ENCODE results near the gene SPINT1. TPM values are rescaled to one million over a fixed set of nuclear protein-coding genes. Genes with fewer than 3 reads are reported as not detected.

The SPINT1 gene, protein sequence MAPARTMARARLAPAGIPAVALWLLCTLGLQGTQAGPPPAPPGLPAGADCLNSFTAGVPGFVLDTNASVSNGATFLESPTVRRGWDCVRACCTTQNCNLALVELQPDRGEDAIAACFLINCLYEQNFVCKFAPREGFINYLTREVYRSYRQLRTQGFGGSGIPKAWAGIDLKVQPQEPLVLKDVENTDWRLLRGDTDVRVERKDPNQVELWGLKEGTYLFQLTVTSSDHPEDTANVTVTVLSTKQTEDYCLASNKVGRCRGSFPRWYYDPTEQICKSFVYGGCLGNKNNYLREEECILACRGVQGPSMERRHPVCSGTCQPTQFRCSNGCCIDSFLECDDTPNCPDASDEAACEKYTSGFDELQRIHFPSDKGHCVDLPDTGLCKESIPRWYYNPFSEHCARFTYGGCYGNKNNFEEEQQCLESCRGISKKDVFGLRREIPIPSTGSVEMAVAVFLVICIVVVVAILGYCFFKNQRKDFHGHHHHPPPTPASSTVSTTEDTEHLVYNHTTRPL
- total RNA-seq (31.4 TPM), polyA plus RNA-seq (17.4 TPM)

DNA sequence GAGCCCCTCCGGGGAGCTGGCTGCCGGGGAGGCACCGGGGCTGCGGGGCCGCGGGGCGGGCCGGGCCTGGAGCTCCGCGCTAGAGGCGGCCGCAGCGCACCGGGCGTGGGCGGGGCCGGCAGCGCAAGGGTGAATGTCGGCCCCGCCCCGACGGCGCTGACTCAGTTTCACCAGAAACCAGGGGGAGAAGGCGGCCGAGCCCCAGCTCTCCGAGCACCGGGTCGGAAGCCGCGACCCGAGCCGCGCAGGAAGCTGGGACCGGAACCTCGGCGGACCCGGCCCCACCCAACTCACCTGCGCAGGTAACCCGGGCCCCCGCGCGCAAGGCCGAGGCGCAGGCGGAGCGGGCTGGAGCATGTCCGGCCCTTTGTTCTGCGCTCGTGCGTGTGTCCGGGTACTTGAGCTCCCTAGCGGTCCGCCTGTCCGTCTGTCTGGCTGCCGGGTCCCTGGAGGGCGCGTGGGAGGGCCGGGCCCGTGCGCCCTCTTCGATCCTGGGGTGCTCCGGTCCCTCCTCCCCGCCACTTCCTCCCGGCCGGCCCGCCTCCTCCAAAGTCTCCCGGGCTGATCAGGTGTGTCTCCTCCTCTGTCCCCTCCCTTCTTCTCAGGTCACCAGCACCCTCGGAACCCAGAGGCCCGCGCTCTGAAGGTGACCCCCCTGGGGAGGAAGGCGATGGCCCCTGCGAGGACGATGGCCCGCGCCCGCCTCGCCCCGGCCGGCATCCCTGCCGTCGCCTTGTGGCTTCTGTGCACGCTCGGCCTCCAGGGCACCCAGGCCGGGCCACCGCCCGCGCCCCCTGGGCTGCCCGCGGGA is at the start of gene SPINT1:
TSS of gene SPINT1 (plus strand) at position 164 of the 811 bp plus-strand sequence. CDS start at position 671, 507 bp downstream.
- no peaks in the 10 kb centered on the region for H3K4me1 ChIP-seq (ENCODE audit: insufficient read depth)
- peak within 1 kb of the TSS; percentile 82 for H3K27ac ChIP-seq (ENCODE audit: low read depth)
- no peaks in the 10 kb centered on the region for H3K36me3 ChIP-seq (ENCODE audit: insufficient read depth)
- peak within 1 kb of the TSS; percentile 54 for H3K4me3 ChIP-seq (ENCODE audit: low read depth, low read length)
- DNase-seq (ENCODE audit: extremely low spot score) = no peak
- under 1% methylated on average over 89 of the region's 89 CpGs for WGBS

DNA sequence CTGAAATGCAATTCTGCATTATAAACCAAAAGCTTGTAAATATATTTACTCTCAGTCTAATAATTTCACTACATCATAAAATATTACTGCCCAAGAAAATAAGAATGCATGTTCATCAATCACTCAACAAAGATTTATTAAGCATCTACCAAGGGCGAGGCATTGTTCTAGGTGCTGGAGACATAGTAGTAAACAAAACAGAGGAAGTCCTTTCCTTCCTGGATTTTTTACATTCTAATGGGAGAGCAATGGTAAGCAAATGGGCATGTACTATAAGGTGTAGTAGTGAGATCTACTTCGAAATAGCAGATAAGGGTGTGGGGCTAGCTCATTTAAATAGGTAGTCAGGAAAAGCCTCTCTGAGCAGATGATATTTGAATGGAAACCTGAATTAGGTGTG is 47.8 kb upstream of the SPINT1 start:
- Histone ChIP-seq H3K27ac (ENCODE audit: low read depth) (no peak overlapping the region), H3K36me3 (ENCODE audit: insufficient read depth) (no peaks in the 10 kb centered on the region), H3K4me1 (ENCODE audit: insufficient read depth) (no peaks in the 10 kb centered on the region), H3K4me3 (ENCODE audit: low read depth, low read length) (no peak overlapping the region)
- no peak for DNase-seq (ENCODE audit: extremely low spot score)
- 71% methylated on average over 2 of the region's 2 CpGs for WGBS

DNA sequence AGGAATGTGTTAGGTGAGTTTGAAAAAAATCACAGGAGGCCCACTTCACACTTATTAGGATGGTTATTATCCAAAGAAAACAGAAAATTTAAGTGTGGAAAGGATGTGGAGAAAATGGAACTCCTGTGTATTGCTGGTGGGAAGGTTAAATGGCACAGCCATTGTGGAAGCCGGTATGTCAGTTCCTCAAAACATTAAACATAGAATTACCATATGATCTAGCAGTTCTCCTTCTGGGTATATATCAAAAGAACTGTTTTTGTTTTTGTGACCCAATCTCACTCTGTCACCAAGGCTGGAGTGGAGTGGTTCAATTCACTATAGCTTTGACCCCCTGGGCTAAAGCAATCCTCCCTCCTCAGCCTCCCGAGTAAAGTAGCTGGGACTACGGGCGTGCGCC is 47.3 kb upstream of the SPINT1 start:
- no peaks in the 10 kb centered on the region for H3K4me1 ChIP-seq (ENCODE audit: insufficient read depth)
- H3K4me3 ChIP-seq (ENCODE audit: low read depth, low read length) = no peak overlapping the region
- no peak for DNase-seq (ENCODE audit: extremely low spot score)
- no peak overlapping the region for H3K27ac ChIP-seq (ENCODE audit: low read depth)
- no peaks in the 10 kb centered on the region for H3K36me3 ChIP-seq (ENCODE audit: insufficient read depth)
- 96% methylated on average over 5 of the region's 5 CpGs for WGBS

DNA sequence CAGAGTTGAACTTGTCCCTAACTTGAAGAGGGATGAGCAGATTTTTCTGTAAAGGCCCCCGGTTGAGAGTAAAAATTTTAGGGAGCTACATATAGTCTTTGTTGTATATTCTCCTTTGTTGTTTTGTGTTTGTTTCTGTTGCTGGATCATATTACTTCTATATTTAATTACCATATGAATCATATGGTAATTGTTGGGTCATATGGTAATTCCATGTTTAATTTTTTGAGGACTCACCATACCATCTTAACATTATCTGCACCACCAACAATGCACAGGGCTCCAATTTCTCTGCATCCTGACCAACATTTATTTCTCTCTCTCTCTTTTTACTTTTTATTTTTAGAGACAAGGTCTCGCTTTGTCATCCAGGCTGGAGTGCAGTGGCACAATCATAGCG is 44.3 kb upstream of the SPINT1 start:
- H3K4me3 ChIP-seq (ENCODE audit: low read depth, low read length) = no peak overlapping the region
- H3K4me1 ChIP-seq (ENCODE audit: insufficient read depth) = no peaks in the 10 kb centered on the region
- 91% methylated on average over 3 of the region's 3 CpGs for WGBS
- no peak for DNase-seq (ENCODE audit: extremely low spot score)
- H3K36me3 ChIP-seq (ENCODE audit: insufficient read depth) = no peaks in the 10 kb centered on the region
- H3K27ac ChIP-seq (ENCODE audit: low read depth) = no peak overlapping the region

DNA sequence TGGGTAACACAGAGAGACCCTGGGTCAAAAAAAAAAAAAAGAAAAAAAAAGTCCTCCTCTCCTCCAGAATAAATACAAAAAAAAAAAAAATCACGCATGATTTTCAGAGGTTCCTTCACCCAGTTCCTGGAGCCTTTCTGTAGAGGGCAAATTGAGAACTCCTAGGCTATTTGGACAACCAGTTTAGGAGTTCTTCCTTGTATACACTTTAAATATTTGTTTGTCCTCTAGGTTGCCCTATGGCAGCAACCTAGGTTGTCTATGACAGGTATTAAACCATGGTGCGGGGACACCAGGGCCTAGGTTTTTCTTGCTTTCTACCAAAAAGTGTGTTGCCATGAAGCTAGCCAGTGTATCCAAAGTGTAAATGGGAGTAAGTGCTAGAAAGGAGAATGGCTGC is 40.8 kb upstream of the SPINT1 start:
- no peak for DNase-seq (ENCODE audit: extremely low spot score)
- Histone ChIP-seq H3K4me1 (ENCODE audit: insufficient read depth) (no peaks in the 10 kb centered on the region), H3K4me3 (ENCODE audit: low read depth, low read length) (no peak overlapping the region), H3K27ac (ENCODE audit: low read depth) (no peak overlapping the region), H3K36me3 (ENCODE audit: insufficient read depth) (no peaks in the 10 kb centered on the region)
- WGBS = 93% methylated on average over 2 of the region's 2 CpGs

DNA sequence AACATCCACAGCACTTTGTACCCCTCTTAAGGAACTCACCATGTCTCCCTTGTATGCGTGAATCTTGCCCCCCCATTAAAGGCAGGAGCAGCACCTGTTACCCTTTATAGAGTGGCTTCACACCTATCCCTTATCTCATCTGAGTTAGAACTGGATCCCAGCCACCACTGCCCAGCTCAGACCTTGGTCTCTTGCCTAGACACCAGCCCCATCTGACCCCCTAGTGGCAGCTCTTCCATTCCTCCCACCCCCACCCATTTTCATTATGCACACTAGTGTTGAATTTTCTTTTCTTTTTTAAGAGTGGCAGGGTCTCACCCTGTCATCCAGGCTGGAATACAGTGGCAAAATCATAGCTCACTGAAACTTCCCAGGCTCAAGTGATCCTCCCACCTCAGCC is 40.2 kb upstream of the SPINT1 start:
- whole genome bisulfite sequencing = 94% methylated on average over 1 of the region's 1 CpG
- Histone ChIP-seq H3K27ac (ENCODE audit: low read depth) (no peak overlapping the region), H3K36me3 (ENCODE audit: insufficient read depth) (no peaks in the 10 kb centered on the region), H3K4me1 (ENCODE audit: insufficient read depth) (no peaks in the 10 kb centered on the region), H3K4me3 (ENCODE audit: low read depth, low read length) (no peak overlapping the region)
- no peak for DNase-seq (ENCODE audit: extremely low spot score)

DNA sequence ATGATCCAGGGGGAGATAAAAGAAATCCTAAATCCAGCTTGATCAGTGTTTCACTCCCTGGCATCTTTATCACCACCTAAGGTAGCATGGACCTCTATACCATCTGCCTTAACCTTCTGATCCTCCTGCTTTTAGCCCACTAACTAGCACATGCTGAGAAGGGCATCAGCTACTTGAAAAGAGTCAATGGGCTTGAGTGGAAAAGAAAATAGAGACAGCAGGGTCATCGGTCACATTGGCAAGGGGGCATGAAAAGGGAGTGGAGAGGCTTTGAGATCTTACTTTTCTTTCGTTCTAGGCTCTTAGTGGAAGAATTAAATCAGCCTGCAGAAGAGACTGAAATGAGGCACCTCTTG is 37.2 kb upstream of the SPINT1 start:
- Histone ChIP-seq H3K36me3 (ENCODE audit: insufficient read depth) (no peaks in the 10 kb centered on the region), H3K4me1 (ENCODE audit: insufficient read depth) (no peaks in the 10 kb centered on the region), H3K4me3 (ENCODE audit: low read depth, low read length) (peak overlapping the region; percentile 64), H3K27ac (ENCODE audit: low read depth) (peak overlapping the region; percentile 42)
- WGBS = 2% methylated on average over 2 of the region's 2 CpGs
- DNase-seq (ENCODE audit: extremely low spot score) = no peak

DNA sequence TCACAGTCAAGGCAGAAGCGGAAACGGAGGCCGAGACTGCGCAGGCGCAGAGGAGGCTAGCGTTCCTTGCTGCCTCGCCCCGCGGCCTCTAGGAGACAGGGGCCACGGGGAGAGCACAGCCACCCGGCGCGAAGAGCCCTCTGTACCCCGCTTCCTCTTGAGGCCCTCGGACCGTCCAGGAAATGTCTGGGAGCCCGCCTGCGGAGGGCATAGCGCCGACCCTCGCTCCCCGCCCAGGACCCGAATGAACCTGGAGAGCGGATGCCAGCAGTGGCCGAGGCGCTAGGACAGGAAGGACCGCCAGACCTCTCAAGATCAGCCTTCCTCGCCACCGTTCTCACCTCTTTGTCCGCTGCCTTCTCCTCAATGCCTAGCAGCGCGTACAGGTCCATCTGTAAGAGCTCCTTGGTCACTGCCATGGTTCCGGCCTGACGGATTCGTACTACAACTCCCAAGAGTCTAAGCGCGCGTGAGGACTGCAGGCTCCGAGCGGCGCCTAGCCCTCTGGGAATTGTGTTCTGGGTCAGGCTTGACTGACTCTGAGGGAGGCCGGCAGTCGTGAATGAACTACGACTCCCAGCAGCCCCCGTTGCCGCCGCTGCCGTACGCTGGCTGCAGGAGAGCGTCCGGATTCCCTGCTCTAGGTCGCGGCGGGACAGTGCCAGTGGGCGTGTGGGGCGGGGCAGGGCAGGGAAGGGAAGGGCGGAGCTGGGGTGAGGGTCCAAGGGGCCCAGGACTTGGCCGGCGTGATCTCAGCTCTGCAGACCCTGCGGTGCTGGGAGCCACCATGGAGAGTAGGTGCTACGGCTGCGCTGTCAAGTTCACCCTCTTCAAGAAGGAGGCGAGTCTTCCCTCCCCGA is 36.6 kb upstream of the SPINT1 start, which contains the start of the genes DNAJC17 and ZFYVE19:
TSS of gene DNAJC17 (minus strand) at position 446 of the 860 bp plus-strand sequence. CDS start at position 419, 27 bp downstream.
TSS of gene ZFYVE19 (plus strand) at position 62 of the 860 bp plus-strand sequence. CDS start at position 563, 501 bp downstream.
- under 1% methylated on average over 64 of the region's 64 CpGs for WGBS
- peak within 1 kb of the TSS; percentile 82 for H3K27ac ChIP-seq (ENCODE audit: low read depth)

DNA sequence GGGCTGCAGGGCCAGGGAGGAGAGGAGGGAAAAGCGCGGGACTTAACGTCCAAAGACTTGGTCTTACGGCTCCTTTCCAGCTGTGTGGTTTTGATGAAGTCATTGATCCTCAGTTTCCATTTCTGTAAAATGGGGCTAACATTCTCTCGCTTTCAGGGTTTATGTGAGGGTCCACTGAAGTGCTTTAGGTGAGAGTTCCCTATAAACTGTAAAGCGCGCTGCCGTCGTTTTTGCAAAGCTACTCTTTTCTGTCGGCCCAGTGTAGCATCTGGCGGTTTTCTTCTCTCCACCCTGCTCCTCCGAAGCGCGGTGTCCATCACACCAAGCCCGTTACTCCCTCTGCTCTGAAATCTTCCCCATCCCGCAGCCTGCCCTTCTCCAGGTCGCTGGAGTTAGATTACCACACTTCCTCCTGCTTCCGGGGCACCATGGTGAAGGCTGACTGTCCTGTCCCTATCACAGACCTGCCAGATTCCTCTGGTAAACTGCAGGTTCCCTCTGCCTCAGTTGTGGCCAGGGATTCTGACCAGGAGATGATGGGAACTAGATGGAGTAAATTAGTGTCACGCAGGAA is 35.9 kb upstream of the SPINT1 start:
- WGBS = 11% methylated on average over 19 of the region's 19 CpGs
- DNase-seq (ENCODE audit: extremely low spot score) = no peak
- H3K27ac ChIP-seq (ENCODE audit: low read depth) = no peak overlapping the region
- no peaks in the 10 kb centered on the region for H3K4me1 ChIP-seq (ENCODE audit: insufficient read depth)
- no peaks in the 10 kb centered on the region for H3K36me3 ChIP-seq (ENCODE audit: insufficient read depth)
- H3K4me3 ChIP-seq (ENCODE audit: low read depth, low read length) = peak overlapping the region; percentile 64

More for the DNA sequence above, 36.6 kb upstream of the SPINT1 start, which contains the start of the genes DNAJC17 and ZFYVE19:
- no peaks in the 10 kb centered on the region for H3K36me3 ChIP-seq (ENCODE audit: insufficient read depth)
- peak within 1 kb of the TSS; percentile 64 for H3K4me3 ChIP-seq (ENCODE audit: low read depth, low read length)
- DNase-seq (ENCODE audit: extremely low spot score) = peak; percentile 93
- H3K4me1 ChIP-seq (ENCODE audit: insufficient read depth) = no peaks in the 10 kb centered on the region

DNA sequence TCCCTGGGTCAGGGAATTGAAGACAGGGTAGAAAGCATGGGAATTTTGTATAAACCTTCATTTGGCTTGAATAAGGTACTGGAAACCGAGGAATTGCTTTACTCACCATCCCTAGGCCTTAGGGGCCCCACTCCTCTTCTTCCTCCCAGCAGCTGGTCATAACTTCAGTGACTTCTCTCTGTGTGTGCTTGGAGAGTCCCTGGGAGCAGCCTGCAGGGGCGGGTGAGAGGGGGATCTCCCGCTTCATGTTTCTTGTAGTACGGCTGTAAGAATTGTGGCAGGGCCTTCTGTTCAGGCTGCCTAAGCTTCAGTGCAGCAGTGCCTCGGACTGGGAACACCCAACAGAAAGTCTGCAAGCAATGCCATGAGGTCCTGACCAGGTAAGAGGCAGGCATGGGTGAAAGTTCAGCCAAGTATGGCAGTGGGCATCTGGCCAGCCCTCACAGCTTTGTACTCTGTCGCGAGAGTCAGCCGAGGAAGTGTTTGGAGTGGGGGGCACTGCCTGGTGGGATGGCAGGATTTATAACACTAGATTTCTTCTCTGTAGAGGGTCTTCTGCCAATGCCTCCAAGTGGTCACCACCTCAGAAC is 34.9 kb upstream of the SPINT1 start:
- 81% methylated on average over 8 of the region's 8 CpGs for WGBS
- Histone ChIP-seq H3K36me3 (ENCODE audit: insufficient read depth) (no peaks in the 10 kb centered on the region), H3K4me3 (ENCODE audit: low read depth, low read length) (no peak overlapping the region), H3K27ac (ENCODE audit: low read depth) (no peak overlapping the region), H3K4me1 (ENCODE audit: insufficient read depth) (no peaks in the 10 kb centered on the region)
- DNase-seq (ENCODE audit: extremely low spot score) = no peak

DNA sequence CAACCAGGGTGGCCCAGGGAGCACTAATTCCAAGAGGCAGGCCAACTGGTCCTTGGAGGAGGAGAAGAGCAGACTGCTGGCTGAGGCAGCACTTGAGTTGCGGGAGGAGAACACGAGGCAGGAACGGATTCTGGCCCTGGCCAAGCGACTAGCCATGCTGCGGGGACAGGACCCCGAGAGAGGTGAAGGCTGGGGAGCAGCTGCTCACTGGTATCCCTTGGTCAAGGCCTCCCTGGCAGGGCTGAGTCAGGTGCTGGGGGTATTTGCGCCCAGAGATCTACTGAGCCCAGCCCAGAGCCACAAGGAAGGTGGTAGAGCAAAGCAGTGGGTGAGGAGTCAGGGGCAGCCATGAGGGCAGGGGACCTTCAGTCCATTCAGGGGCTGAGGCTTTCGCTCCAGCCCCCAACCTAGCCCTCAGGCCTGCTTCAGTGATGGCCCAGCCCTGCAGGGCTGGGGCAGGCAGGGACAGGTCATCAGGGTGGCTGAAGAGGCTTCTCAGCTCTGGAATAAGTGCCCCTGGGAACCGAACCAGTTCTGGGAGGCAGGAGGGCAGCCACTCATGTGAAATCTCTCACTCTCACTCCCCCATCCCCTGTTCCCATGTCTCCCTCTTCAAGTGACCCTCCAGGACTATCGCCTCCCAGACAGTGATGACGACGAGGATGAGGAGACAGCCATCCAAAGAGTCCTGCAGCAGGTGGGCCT is 31.0 kb upstream of the SPINT1 start:
- H3K27ac ChIP-seq (ENCODE audit: low read depth) = no peak overlapping the region
- WGBS = 95% methylated on average over 12 of the region's 12 CpGs

More for the DNA sequence above, 31.0 kb upstream of the SPINT1 start:
- no peak for DNase-seq (ENCODE audit: extremely low spot score)
- H3K36me3 ChIP-seq (ENCODE audit: insufficient read depth) = no peaks in the 10 kb centered on the region
- H3K4me3 ChIP-seq (ENCODE audit: low read depth, low read length) = no peak overlapping the region
- no peaks in the 10 kb centered on the region for H3K4me1 ChIP-seq (ENCODE audit: insufficient read depth)

All from urinary bladder (tissue), 4 donors.